CD1c-positive myeloid dendritic cell (primary cell): ENCODE measurements around the gene ACTL8.

Source experiments
- DNase-seq: peaks from one replicate; pipeline ENCODE4 v3.0.0-alpha.2; 2016; ENCODE audit errors: extremely low spot score

Gene ACTL8

GRCh38 chr1:17755120-17755519 is at the start of gene ACTL8:
TSS of gene ACTL8 (plus strand) at chr1:17755333. CDS start at chr1:17823009, 67,676 bp downstream.
- DNase-seq: no peak

- DNase-seq: no peak
Measured at GRCh38 chr1:17706445-17706844, 48.7 kb upstream of the ACTL8 start.

GRCh38 chr1:17709981-17710380 is 45.2 kb upstream of the ACTL8 start:
- no peak for DNase-seq

- DNase-seq: no peak
Measured at GRCh38 chr1:17710889-17711576, 44.1 kb upstream of the ACTL8 start.

GRCh38 chr1:17711577-17711910 is 43.6 kb upstream of the ACTL8 start:
- no peak for DNase-seq

GRCh38 chr1:17711941-17712340 is 43.2 kb upstream of the ACTL8 start:
- no peak for DNase-seq

GRCh38 chr1:17713993-17714392 is 41.1 kb upstream of the ACTL8 start:
- no peak for DNase-seq

GRCh38 chr1:17717594-17718535 is 37.3 kb upstream of the ACTL8 start:
- DNase-seq: no peak

- no peak for DNase-seq
Measured at GRCh38 chr1:17719874-17720273, 35.3 kb upstream of the ACTL8 start.

GRCh38 chr1:17721444-17721843 is 33.7 kb upstream of the ACTL8 start:
- no peak for DNase-seq

GRCh38 chr1:17723684-17724083 is 31.4 kb upstream of the ACTL8 start:
- DNase-seq: no peak

GRCh38 chr1:17724150-17724549 is 31.0 kb upstream of the ACTL8 start:
- no peak for DNase-seq

- DNase-seq: no peak
Measured at GRCh38 chr1:17725084-17725719, 29.9 kb upstream of the ACTL8 start.

- DNase-seq: no peak
Measured at GRCh38 chr1:17725811-17726582, 29.1 kb upstream of the ACTL8 start.

GRCh38 chr1:17728123-17728712 is 26.9 kb upstream of the ACTL8 start:
- DNase-seq: no peak

- no peak for DNase-seq
Measured at GRCh38 chr1:17729248-17729647, 25.9 kb upstream of the ACTL8 start.

- DNase-seq: no peak
Measured at GRCh38 chr1:17729909-17730308, 25.2 kb upstream of the ACTL8 start.

- DNase-seq: no peak
Measured at GRCh38 chr1:17731460-17731859, 23.7 kb upstream of the ACTL8 start.

- DNase-seq: no peak
Measured at GRCh38 chr1:17732475-17732874, 22.7 kb upstream of the ACTL8 start.

- DNase-seq: no peak
Measured at GRCh38 chr1:17733661-17734060, 21.5 kb upstream of the ACTL8 start.

- no peak for DNase-seq
Measured at GRCh38 chr1:17734609-17735008, 20.5 kb upstream of the ACTL8 start.
